Measurements from ENCODE around the gene TUBB8B.
"Not testable (repeated sequence)": the region's sequence is repeated elsewhere in the genome, so short reads cannot be mapped to it uniquely, and the experiment has no call there.

Gene TUBB8B

GRCh38 chr18:11383-12274 lies 37.8 kb downstream of the TUBB8B start:
- DNase-seq = not testable (repeated sequence)

DNA sequence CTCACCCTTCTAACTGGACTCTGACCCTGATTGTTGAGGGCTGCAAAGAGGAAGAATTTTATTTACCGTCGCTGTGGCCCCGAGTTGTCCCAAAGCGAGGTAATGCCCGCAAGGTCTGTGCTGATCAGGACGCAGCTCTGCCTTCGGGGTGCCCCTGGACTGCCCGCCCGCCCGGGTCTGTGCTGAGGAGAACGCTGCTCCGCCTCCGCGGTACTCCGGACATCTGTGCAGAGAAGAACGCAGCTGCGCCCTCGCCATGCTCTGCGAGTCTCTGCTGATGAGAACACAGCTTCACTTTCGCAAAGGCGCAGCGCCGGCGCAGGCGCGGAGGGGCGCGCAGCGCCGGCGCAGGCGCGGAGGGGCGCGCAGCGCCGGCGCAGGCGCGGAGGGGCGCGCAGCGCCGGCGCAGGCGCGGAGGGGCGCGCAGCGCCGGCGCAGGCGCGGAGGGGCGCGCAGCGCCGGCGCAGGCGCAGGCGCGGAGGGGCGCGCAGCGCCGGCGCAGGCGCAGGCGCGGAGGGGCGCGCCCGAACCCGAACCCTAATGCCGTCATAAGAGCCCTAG lies 38.7 kb downstream of the TUBB8B start:
- DNase-seq = not testable (repeated sequence)

- not testable (repeated sequence) for DNase-seq
These were observed 39.5 kb downstream of the TUBB8B start for GRCh38 chr18:9937-10336.

Measured in NCI-H1048 (cell line).